Astrocyte of the cerebellum (primary cell): ENCODE results near the gene PILRB.
"Not testable (repeated sequence)": the region's sequence is repeated elsewhere in the genome, so short reads cannot be mapped to it uniquely, and the experiment has no call there.

Experiments used
- DNase-seq: peaks from one replicate; pipeline ENCODE4 v3.0.0-alpha.2; 2011; ENCODE audit warnings: low read depth
- H3K4me3 ChIP-seq: 2 replicates; pipeline ENCODE4 v1.5.1; 2011; ENCODE audit warnings: mild to moderate bottlenecking, low read depth, low read length, moderate library complexity
- CTCF ChIP-seq: IDR thresholded peaks from 2 replicates; pipeline ENCODE4 v1.5.1; 2012; ENCODE audit warnings: low read length, low read depth, moderate library complexity, mild to moderate bottlenecking; ENCODE audit errors: missing control alignments
- in situ Hi-C: cut with HindIII; loops from 2 replicates; pipeline ENCODE4 v1.10.0; 2017; ENCODE audit warnings: low sequenced_read_pairs

The PILRB gene

GRCh38 chr7:100358027-100358856, at the start of gene PILRB:
PILRB (plus strand) TSS chr7:100358117; CDS start chr7:100358303, 186 bp downstream.
- no peak for TF ChIP-seq CTCF
- DNase-seq, result no peak
- no peak within 1 kb of the TSS for H3K4me3 ChIP-seq
- in situ Hi-C loops, result no loop called here

- in situ Hi-C loops, H3K4me3 ChIP-seq, DNase-seq: not testable (repeated sequence)
Measured at GRCh38 chr7:100318329-100318728, 39.6 kb upstream of the PILRB start.

GRCh38 chr7:100321648-100322047, 36.3 kb upstream of the PILRB start:
- DNase-seq, H3K4me3 ChIP-seq, in situ Hi-C loops: not testable (repeated sequence)

- in situ Hi-C loops, H3K4me3 ChIP-seq, DNase-seq: not testable (repeated sequence)
Measured at GRCh38 chr7:100324194-100324593, 33.7 kb upstream of the PILRB start.

GRCh38 chr7:100325671-100326070, 32.2 kb upstream of the PILRB start:
- in situ Hi-C loops, DNase-seq, H3K4me3 ChIP-seq: not testable (repeated sequence)

- H3K4me3 ChIP-seq, in situ Hi-C loops, DNase-seq: not testable (repeated sequence)
Measured at GRCh38 chr7:100326914-100327313, 31.0 kb upstream of the PILRB start.

- peak overlapping the region; percentile 53 for H3K4me3 ChIP-seq
- in situ Hi-C loops, result not testable (repeated sequence)
Measured at GRCh38 chr7:100335566-100336466, 22.1 kb upstream of the PILRB start.

GRCh38 chr7:100338083-100338696, 19.7 kb upstream of the PILRB start:
- in situ Hi-C loops, H3K4me3 ChIP-seq: not testable (repeated sequence)
- DNase-seq, result peak; percentile 20

More at GRCh38 chr7:100335566-100336466, 22.1 kb upstream of the PILRB start:
- peak; percentile 78 for DNase-seq

GRCh38 chr7:100341286-100341685, 16.6 kb upstream of the PILRB start:
- in situ Hi-C loops, DNase-seq, H3K4me3 ChIP-seq: not testable (repeated sequence)

GRCh38 chr7:100342765-100343164, 15.2 kb upstream of the PILRB start:
- in situ Hi-C loops, result no loop called here
- no peak for TF ChIP-seq CTCF
- no peak for DNase-seq
- H3K4me3 ChIP-seq, result no peak overlapping the region
